ENCODE results near the gene C17orf113.

DNA sequence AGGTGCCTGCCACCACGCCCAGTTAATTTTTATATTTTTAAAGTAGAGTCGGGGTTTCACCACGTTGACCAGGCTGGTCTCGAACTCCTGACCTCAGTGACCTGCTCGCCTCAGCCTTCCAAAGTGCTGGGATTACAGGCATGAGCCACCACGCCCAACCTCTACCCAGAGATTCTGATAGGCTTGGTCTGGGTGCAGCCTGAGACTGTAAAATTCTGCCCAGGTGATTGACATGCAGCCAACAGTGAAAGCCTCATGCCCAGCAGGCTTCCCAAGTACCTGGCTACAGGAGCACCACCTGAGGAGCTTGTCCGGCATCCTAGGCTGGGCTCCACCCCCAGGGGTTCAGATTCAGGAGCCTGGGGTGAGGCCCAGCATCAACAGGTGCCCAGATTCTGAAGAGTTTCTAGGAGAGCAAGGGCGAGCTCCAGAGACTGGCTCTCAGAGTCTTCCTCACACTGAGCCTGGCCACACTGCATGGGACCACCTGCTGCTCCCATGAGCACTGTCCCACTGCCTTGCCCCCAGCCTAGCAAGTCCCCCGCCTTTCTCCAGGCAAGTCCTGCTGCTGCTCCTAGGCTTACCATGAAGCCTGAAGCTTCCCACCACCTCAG is 31.2 kb upstream of the C17orf113 start:
- TF ChIP-seq, protein P1, sequence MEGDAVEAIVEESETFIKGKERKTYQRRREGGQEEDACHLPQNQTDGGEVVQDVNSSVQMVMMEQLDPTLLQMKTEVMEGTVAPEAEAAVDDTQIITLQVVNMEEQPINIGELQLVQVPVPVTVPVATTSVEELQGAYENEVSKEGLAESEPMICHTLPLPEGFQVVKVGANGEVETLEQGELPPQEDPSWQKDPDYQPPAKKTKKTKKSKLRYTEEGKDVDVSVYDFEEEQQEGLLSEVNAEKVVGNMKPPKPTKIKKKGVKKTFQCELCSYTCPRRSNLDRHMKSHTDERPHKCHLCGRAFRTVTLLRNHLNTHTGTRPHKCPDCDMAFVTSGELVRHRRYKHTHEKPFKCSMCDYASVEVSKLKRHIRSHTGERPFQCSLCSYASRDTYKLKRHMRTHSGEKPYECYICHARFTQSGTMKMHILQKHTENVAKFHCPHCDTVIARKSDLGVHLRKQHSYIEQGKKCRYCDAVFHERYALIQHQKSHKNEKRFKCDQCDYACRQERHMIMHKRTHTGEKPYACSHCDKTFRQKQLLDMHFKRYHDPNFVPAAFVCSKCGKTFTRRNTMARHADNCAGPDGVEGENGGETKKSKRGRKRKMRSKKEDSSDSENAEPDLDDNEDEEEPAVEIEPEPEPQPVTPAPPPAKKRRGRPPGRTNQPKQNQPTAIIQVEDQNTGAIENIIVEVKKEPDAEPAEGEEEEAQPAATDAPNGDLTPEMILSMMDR (IDR thresholded peaks at IDR 0.05; ENCODE audit: low read depth, low read length, missing input control): no peak
- TF ChIP-seq JUND (IDR thresholded peaks at IDR 0.05) (no peak), YY1 (IDR thresholded peaks at IDR 0.05) (no peak), HNF4G (IDR thresholded peaks at IDR 0.05) (no peak), SP1 (IDR thresholded peaks at IDR 0.05) (no peak), TAF1 (conservative IDR thresholded peaks at IDR 0.05) (no peak), RAD21 (IDR thresholded peaks at IDR 0.05) (no peak), RXRA (IDR thresholded peaks at IDR 0.05) (no peak), GABPA (IDR thresholded peaks at IDR 0.05 in 1 of 2, conservative IDR thresholded peaks at IDR 0.05 in 1 of 2) (no peak)
- TF ChIP-seq, protein P2, sequence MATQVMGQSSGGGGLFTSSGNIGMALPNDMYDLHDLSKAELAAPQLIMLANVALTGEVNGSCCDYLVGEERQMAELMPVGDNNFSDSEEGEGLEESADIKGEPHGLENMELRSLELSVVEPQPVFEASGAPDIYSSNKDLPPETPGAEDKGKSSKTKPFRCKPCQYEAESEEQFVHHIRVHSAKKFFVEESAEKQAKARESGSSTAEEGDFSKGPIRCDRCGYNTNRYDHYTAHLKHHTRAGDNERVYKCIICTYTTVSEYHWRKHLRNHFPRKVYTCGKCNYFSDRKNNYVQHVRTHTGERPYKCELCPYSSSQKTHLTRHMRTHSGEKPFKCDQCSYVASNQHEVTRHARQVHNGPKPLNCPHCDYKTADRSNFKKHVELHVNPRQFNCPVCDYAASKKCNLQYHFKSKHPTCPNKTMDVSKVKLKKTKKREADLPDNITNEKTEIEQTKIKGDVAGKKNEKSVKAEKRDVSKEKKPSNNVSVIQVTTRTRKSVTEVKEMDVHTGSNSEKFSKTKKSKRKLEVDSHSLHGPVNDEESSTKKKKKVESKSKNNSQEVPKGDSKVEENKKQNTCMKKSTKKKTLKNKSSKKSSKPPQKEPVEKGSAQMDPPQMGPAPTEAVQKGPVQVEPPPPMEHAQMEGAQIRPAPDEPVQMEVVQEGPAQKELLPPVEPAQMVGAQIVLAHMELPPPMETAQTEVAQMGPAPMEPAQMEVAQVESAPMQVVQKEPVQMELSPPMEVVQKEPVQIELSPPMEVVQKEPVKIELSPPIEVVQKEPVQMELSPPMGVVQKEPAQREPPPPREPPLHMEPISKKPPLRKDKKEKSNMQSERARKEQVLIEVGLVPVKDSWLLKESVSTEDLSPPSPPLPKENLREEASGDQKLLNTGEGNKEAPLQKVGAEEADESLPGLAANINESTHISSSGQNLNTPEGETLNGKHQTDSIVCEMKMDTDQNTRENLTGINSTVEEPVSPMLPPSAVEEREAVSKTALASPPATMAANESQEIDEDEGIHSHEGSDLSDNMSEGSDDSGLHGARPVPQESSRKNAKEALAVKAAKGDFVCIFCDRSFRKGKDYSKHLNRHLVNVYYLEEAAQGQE (IDR thresholded peaks at IDR 0.05): no peak
- TF ChIP-seq, protein P3, sequence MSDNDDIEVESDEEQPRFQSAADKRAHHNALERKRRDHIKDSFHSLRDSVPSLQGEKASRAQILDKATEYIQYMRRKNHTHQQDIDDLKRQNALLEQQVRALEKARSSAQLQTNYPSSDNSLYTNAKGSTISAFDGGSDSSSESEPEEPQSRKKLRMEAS (IDR thresholded peaks at IDR 0.05): no peak
- TF ChIP-seq, protein P4, sequence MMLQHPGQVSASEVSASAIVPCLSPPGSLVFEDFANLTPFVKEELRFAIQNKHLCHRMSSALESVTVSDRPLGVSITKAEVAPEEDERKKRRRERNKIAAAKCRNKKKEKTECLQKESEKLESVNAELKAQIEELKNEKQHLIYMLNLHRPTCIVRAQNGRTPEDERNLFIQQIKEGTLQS (IDR thresholded peaks at IDR 0.05): no peak
- TF ChIP-seq, protein P5, sequence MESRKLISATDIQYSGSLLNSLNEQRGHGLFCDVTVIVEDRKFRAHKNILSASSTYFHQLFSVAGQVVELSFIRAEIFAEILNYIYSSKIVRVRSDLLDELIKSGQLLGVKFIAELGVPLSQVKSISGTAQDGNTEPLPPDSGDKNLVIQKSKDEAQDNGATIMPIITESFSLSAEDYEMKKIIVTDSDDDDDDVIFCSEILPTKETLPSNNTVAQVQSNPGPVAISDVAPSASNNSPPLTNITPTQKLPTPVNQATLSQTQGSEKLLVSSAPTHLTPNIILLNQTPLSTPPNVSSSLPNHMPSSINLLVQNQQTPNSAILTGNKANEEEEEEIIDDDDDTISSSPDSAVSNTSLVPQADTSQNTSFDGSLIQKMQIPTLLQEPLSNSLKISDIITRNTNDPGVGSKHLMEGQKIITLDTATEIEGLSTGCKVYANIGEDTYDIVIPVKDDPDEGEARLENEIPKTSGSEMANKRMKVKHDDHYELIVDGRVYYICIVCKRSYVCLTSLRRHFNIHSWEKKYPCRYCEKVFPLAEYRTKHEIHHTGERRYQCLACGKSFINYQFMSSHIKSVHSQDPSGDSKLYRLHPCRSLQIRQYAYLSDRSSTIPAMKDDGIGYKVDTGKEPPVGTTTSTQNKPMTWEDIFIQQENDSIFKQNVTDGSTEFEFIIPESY (IDR thresholded peaks at IDR 0.05): no peak

Data from liver (tissue), 3 donors.